HG02970 (cell line): ENCODE results near the gene NCOA3.
"Not testable (repeated sequence)": the region's sequence is repeated elsewhere in the genome, so short reads cannot be mapped to it uniquely, and the experiment has no call there.

ENCODE experiments used
- ATAC-seq: cut with Tn5 transposase; IDR thresholded peaks from one replicate; pipeline ENCODE4 v1.9.1; 2021; ENCODE audit warnings: mild to moderate bottlenecking, moderate library complexity, moderate number of reproducible peaks; ENCODE audit not compliant: unreplicated experiment, low FRiP score

The NCOA3 gene

GRCh38 chr20:47557791-47558190 lies 56.1 kb downstream of the NCOA3 start:
- no peak for ATAC-seq

- no peak for ATAC-seq
Observed at GRCh38 chr20:47558295-47559066, 56.8 kb downstream of the NCOA3 start.

GRCh38 chr20:47559141-47559540 lies 57.5 kb downstream of the NCOA3 start:
- ATAC-seq, result no peak

GRCh38 chr20:47561180-47561579 lies 59.5 kb downstream of the NCOA3 start:
- no peak for ATAC-seq

GRCh38 chr20:47561603-47562583 lies 60.2 kb downstream of the NCOA3 start:
- no peak for ATAC-seq

GRCh38 chr20:47566269-47566668 lies 64.6 kb downstream of the NCOA3 start:
- no peak for ATAC-seq

GRCh38 chr20:47568019-47568418 lies 66.3 kb downstream of the NCOA3 start:
- ATAC-seq, result no peak

GRCh38 chr20:47568837-47569410 lies 67.2 kb downstream of the NCOA3 start:
- no peak for ATAC-seq

- ATAC-seq, result no peak
Observed at GRCh38 chr20:47571426-47571825, 69.7 kb downstream of the NCOA3 start.

- ATAC-seq, result no peak
Observed at GRCh38 chr20:47572105-47572729, 70.5 kb downstream of the NCOA3 start.

- no peak for ATAC-seq
Observed at GRCh38 chr20:47573559-47573958, 71.9 kb downstream of the NCOA3 start.

GRCh38 chr20:47574616-47575364 lies 73.1 kb downstream of the NCOA3 start:
- no peak for ATAC-seq

GRCh38 chr20:47576516-47577033 lies 74.9 kb downstream of the NCOA3 start:
- ATAC-seq, result no peak

- no peak for ATAC-seq
Observed at GRCh38 chr20:47577314-47577713, 75.6 kb downstream of the NCOA3 start.

- ATAC-seq, result no peak
Observed at GRCh38 chr20:47578543-47578942, 76.9 kb downstream of the NCOA3 start.

GRCh38 chr20:47580686-47581085 lies 79.0 kb downstream of the NCOA3 start:
- ATAC-seq, result not testable (repeated sequence)

- no peak for ATAC-seq
Observed at GRCh38 chr20:47581090-47581489, 79.4 kb downstream of the NCOA3 start.

GRCh38 chr20:47583551-47583950 lies 81.9 kb downstream of the NCOA3 start:
- ATAC-seq, result no peak

- no peak for ATAC-seq
Observed at GRCh38 chr20:47585087-47585747, 83.5 kb downstream of the NCOA3 start.
